ENCODE results near the gene TFR2. TPM values are rescaled to one million over a fixed set of nuclear protein-coding genes. Genes with fewer than 3 reads are reported as not detected.

Gene TFR2
- total and polyA plus RNA-seq, 2 experiments from 2014 or later, result 3.7 to 4.2 TPM

DNA sequence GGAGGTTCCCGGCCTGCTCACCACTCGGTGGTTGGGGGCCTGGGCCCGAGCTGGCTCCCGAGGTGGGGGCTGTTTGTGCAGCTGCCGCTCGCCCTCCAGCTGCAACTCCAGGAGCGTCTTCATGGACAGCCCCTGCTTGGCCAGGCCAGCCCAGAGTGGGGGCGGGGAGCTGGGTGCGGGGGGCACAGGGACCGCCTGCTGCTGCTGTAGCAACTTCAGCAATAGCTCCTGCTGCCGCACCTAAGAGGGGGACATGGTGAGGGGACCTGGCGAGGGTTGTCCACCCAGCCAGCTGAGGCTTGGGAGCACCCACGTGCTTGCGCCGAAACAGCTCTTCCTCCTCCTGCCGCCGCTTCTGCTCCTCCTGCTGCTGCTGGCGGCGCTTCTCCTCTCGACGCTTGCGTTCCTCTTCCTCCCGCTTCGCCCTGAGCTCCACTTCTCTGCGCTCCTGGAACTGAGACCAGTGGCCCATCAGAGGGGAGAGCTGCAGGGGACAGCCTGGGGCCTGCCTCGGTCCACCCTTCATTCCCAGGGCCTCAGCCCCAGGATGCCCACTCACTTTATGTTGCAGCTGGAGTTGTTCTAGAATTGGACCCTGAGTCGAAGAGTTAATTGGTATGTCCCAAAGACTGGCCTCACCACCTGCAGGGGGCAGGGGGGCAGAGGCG is 41.8 kb upstream of the TFR2 start:
- no peaks in the 10 kb centered on the region for H3K27me3 ChIP-seq (ENCODE audit: insufficient read depth)
- H3K36me3 ChIP-seq (ENCODE audit: insufficient read depth), result peaks cover 4% of the 10 kb centered on the region; the same call in 1 of the 2 replicates
- H3K4me3 ChIP-seq, result no peak overlapping the region
- peaks cover 35% of the 10 kb centered on the region; the same call in 1 of the 2 replicates for H3F3A ChIP-seq (replicated peaks; ENCODE audit: low read depth)
- DNase-seq (ENCODE audit: low spot score) (no peak), ATAC-seq (no peak)
- Mint-ChIP-seq H3K36me3 (ENCODE audit: low read depth) (peaks cover 68% of the 10 kb centered on the region), H3K27me3 (ENCODE audit: insufficient read depth, low read depth, poor library complexity) (peaks cover 13% of the 10 kb centered on the region), H3K27ac (no peak overlapping the region; the same call in 1 of the 2 replicates), H3K4me1 (peaks cover 9% of the 10 kb centered on the region), H3K4me3 (no peak overlapping the region), H3K9me3 (no peaks in the 10 kb centered on the region)
- peaks cover 4% of the 10 kb centered on the region for H3K79me2 ChIP-seq (replicated peaks; ENCODE audit: insufficient read depth)
- peaks cover 3% of the 10 kb centered on the region for H4K20me1 ChIP-seq (replicated peaks; ENCODE audit: insufficient read depth)
- no peak overlapping the region for H3K27ac ChIP-seq (ENCODE audit: low read depth)
- no peaks in the 10 kb centered on the region for H3K9me2 ChIP-seq (ENCODE audit: insufficient read depth)
- H2AFZ ChIP-seq, result no peak overlapping the region
- H3K4me2 ChIP-seq, result no peak overlapping the region
- TF ChIP-seq, protein P1, sequence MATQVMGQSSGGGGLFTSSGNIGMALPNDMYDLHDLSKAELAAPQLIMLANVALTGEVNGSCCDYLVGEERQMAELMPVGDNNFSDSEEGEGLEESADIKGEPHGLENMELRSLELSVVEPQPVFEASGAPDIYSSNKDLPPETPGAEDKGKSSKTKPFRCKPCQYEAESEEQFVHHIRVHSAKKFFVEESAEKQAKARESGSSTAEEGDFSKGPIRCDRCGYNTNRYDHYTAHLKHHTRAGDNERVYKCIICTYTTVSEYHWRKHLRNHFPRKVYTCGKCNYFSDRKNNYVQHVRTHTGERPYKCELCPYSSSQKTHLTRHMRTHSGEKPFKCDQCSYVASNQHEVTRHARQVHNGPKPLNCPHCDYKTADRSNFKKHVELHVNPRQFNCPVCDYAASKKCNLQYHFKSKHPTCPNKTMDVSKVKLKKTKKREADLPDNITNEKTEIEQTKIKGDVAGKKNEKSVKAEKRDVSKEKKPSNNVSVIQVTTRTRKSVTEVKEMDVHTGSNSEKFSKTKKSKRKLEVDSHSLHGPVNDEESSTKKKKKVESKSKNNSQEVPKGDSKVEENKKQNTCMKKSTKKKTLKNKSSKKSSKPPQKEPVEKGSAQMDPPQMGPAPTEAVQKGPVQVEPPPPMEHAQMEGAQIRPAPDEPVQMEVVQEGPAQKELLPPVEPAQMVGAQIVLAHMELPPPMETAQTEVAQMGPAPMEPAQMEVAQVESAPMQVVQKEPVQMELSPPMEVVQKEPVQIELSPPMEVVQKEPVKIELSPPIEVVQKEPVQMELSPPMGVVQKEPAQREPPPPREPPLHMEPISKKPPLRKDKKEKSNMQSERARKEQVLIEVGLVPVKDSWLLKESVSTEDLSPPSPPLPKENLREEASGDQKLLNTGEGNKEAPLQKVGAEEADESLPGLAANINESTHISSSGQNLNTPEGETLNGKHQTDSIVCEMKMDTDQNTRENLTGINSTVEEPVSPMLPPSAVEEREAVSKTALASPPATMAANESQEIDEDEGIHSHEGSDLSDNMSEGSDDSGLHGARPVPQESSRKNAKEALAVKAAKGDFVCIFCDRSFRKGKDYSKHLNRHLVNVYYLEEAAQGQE (IDR thresholded peaks at IDR 0.05; ENCODE audit: unreplicated experiment), result no peak
- TF ChIP-seq EZH2phosphoT487 (IDR thresholded peaks at IDR 0.05; ENCODE audit: unreplicated experiment), result no peak
- TF ChIP-seq NANOG (IDR thresholded peaks at IDR 0.05; ENCODE audit: borderline replicate concordance), result no peak
- TF ChIP-seq, protein P2, sequence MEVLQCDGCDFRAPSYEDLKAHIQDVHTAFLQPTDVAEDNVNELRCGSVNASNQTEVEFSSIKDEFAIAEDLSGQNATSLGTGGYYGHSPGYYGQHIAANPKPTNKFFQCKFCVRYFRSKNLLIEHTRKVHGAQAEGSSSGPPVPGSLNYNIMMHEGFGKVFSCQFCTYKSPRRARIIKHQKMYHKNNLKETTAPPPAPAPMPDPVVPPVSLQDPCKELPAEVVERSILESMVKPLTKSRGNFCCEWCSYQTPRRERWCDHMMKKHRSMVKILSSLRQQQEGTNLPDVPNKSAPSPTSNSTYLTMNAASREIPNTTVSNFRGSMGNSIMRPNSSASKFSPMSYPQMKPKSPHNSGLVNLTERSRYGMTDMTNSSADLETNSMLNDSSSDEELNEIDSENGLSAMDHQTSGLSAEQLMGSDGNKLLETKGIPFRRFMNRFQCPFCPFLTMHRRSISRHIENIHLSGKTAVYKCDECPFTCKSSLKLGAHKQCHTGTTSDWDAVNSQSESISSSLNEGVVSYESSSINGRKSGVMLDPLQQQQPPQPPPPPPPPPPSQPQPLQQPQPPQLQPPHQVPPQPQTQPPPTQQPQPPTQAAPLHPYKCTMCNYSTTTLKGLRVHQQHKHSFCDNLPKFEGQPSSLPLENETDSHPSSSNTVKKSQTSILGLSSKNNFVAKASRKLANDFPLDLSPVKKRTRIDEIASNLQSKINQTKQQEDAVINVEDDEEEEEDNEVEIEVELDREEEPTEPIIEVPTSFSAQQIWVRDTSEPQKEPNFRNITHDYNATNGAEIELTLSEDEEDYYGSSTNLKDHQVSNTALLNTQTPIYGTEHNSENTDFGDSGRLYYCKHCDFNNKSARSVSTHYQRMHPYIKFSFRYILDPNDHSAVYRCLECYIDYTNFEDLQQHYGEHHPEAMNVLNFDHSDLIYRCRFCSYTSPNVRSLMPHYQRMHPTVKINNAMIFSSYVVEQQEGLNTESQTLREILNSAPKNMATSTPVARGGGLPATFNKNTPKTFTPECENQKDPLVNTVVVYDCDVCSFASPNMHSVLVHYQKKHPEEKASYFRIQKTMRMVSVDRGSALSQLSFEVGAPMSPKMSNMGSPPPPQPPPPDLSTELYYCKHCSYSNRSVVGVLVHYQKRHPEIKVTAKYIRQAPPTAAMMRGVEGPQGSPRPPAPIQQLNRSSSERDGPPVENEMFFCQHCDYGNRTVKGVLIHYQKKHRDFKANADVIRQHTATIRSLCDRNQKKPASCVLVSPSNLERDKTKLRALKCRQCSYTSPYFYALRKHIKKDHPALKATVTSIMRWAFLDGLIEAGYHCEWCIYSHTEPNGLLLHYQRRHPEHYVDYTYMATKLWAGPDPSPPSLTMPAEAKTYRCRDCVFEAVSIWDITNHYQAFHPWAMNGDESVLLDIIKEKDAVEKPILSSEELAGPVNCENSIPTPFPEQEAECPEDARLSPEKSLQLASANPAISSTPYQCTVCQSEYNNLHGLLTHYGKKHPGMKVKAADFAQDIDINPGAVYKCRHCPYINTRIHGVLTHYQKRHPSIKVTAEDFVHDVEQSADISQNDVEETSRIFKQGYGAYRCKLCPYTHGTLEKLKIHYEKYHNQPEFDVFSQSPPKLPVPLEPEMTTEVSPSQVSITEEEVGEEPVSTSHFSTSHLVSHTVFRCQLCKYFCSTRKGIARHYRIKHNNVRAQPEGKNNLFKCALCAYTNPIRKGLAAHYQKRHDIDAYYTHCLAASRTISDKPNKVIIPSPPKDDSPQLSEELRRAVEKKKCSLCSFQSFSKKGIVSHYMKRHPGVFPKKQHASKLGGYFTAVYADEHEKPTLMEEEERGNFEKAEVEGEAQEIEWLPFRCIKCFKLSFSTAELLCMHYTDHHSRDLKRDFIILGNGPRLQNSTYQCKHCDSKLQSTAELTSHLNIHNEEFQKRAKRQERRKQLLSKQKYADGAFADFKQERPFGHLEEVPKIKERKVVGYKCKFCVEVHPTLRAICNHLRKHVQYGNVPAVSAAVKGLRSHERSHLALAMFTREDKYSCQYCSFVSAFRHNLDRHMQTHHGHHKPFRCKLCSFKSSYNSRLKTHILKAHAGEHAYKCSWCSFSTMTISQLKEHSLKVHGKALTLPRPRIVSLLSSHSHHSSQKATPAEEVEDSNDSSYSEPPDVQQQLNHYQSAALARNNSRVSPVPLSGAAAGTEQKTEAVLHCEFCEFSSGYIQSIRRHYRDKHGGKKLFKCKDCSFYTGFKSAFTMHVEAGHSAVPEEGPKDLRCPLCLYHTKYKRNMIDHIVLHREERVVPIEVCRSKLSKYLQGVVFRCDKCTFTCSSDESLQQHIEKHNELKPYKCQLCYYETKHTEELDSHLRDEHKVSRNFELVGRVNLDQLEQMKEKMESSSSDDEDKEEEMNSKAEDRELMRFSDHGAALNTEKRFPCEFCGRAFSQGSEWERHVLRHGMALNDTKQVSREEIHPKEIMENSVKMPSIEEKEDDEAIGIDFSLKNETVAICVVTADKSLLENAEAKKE (CRISPR knock-in tag; IDR thresholded peaks at IDR 0.05), result no peak
- TF ChIP-seq, protein P3, sequence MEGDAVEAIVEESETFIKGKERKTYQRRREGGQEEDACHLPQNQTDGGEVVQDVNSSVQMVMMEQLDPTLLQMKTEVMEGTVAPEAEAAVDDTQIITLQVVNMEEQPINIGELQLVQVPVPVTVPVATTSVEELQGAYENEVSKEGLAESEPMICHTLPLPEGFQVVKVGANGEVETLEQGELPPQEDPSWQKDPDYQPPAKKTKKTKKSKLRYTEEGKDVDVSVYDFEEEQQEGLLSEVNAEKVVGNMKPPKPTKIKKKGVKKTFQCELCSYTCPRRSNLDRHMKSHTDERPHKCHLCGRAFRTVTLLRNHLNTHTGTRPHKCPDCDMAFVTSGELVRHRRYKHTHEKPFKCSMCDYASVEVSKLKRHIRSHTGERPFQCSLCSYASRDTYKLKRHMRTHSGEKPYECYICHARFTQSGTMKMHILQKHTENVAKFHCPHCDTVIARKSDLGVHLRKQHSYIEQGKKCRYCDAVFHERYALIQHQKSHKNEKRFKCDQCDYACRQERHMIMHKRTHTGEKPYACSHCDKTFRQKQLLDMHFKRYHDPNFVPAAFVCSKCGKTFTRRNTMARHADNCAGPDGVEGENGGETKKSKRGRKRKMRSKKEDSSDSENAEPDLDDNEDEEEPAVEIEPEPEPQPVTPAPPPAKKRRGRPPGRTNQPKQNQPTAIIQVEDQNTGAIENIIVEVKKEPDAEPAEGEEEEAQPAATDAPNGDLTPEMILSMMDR (conservative IDR thresholded peaks at IDR 0.05; ENCODE audit: low read depth in 2 of 2), result no peak
- no peak for TF ChIP-seq ZNF331 (CRISPR knock-in tag; IDR thresholded peaks at IDR 0.05; ENCODE audit: low read depth)
- TF ChIP-seq ZNF114 (CRISPR knock-in tag; IDR thresholded peaks at IDR 0.05), result no peak
- TF ChIP-seq, protein P4, sequence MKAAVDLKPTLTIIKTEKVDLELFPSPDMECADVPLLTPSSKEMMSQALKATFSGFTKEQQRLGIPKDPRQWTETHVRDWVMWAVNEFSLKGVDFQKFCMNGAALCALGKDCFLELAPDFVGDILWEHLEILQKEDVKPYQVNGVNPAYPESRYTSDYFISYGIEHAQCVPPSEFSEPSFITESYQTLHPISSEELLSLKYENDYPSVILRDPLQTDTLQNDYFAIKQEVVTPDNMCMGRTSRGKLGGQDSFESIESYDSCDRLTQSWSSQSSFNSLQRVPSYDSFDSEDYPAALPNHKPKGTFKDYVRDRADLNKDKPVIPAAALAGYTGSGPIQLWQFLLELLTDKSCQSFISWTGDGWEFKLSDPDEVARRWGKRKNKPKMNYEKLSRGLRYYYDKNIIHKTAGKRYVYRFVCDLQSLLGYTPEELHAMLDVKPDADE (IDR thresholded peaks at IDR 0.05), result no peak
- TF ChIP-seq POLR2AphosphoS5 (IDR thresholded peaks at IDR 0.05; ENCODE audit: low read depth), result no peak
- TF ChIP-seq CREB1 (CRISPR knock-in tag; IDR thresholded peaks at IDR 0.05; ENCODE audit: low read depth), result no peak
- TF ChIP-seq STAT1 (IDR thresholded peaks at IDR 0.05; ENCODE audit: unreplicated experiment), result no peak
- TF ChIP-seq JUNB (IDR thresholded peaks at IDR 0.05; ENCODE audit: unreplicated experiment), result no peak
- no peak for TF ChIP-seq EZH2 (IDR thresholded peaks at IDR 0.05; ENCODE audit: low read depth, unreplicated experiment)
- peaks cover 11% of the 10 kb centered on the region for H3K4me1 ChIP-seq (ENCODE audit: insufficient read depth)

Data from GM23338 (cell line).